H9 (cell line): ENCODE results near the gene SLC35A3. TPM values are rescaled to one million over a fixed set of nuclear protein-coding genes. Genes with fewer than 3 reads are reported as not detected.
A peak's percentile ranks its signal among the peaks of the same experiment; 100 is the strongest.

Experiments used
- DNase-seq: peaks from one replicate; pipeline ENCODE4 v3.0.0-alpha.2; 2017
- H2AFZ ChIP-seq: one replicate; pipeline ENCODE4 v1.6.1; 2013; ENCODE audit warnings: mild to moderate bottlenecking, low read length, control low read depth, moderate library complexity
- H2AK5ac ChIP-seq: 2 replicates; pipeline ENCODE4 v1.6.1; 2013; ENCODE audit warnings: low read length, control low read depth, mixed read lengths; ENCODE audit not compliant: insufficient read length
- H2BK120ac ChIP-seq: one replicate; pipeline ENCODE4 v1.6.1; 2013; ENCODE audit warnings: low read depth, mild to moderate bottlenecking, low read length, control low read depth, inconsistent platforms; ENCODE audit not compliant: poor library complexity, severe bottlenecking
- H2BK12ac ChIP-seq: 2 replicates; pipeline ENCODE4 v1.6.1; 2013; ENCODE audit warnings: low read length, control low read depth, mixed read lengths, low read depth; ENCODE audit not compliant: insufficient read length
- H2BK15ac ChIP-seq: 2 replicates; pipeline ENCODE4 v1.6.1; 2013; ENCODE audit warnings: low read depth, low read length, control low read depth
- H2BK20ac ChIP-seq: one replicate; pipeline ENCODE4 v1.6.1; 2013; ENCODE audit warnings: low read depth, mild to moderate bottlenecking, low read length, control low read depth, inconsistent platforms; ENCODE audit not compliant: poor library complexity, severe bottlenecking
- H2BK5ac ChIP-seq: 2 replicates; pipeline ENCODE4 v1.6.1; 2013; ENCODE audit warnings: low read length, control low read depth, mixed read lengths; ENCODE audit not compliant: insufficient read length
- H3K14ac ChIP-seq: 2 replicates; pipeline ENCODE4 v1.6.1; 2013; ENCODE audit warnings: low read length, control low read depth; ENCODE audit not compliant: insufficient read depth
- H3K18ac ChIP-seq: 2 replicates; pipeline ENCODE4 v1.6.1; 2013; ENCODE audit warnings: low read depth, mild to moderate bottlenecking, mixed read lengths, low read length, control low read depth; ENCODE audit not compliant: insufficient read length
- H3K23ac ChIP-seq: 2 replicates; pipeline ENCODE4 v1.6.1; 2013; ENCODE audit warnings: low read length, control low read depth, mixed read lengths, low read depth; ENCODE audit not compliant: insufficient read length
- H3K23me2 ChIP-seq: 2 replicates; pipeline ENCODE4 v1.6.1; 2013; ENCODE audit warnings: low read depth, mild to moderate bottlenecking, mixed read lengths, low read length, control low read depth; ENCODE audit not compliant: insufficient read length, poor library complexity, severe bottlenecking
- H3K27ac ChIP-seq: 2 replicates; pipeline ENCODE4 v1.5.1; 2013; ENCODE audit warnings: low read length, control low read depth, mixed read lengths, low read depth; ENCODE audit not compliant: insufficient read length
- H3K27me3 ChIP-seq: 2 replicates; pipeline ENCODE4 v1.6.1; 2013; ENCODE audit warnings: low read length, control low read depth, inconsistent platforms; ENCODE audit not compliant: insufficient read depth
- H3K4ac ChIP-seq: 2 replicates; pipeline ENCODE4 v1.6.1; 2013; ENCODE audit warnings: low read depth, mild to moderate bottlenecking, control low read depth, inconsistent platforms, low read length, moderate library complexity
- H3K4me1 ChIP-seq: 2 replicates; pipeline ENCODE4 v1.6.1; 2013; ENCODE audit warnings: low read length, control low read depth, inconsistent platforms; ENCODE audit not compliant: insufficient read depth
- H3K4me2 ChIP-seq: 2 replicates; pipeline ENCODE4 v1.6.1; 2013; ENCODE audit warnings: low read length, control low read depth, mixed read lengths; ENCODE audit not compliant: insufficient read length, insufficient read depth
- H3K56ac ChIP-seq: 2 replicates; pipeline ENCODE4 v1.6.1; 2013; ENCODE audit warnings: low read depth, mild to moderate bottlenecking, mixed read lengths, low read length, control low read depth; ENCODE audit not compliant: insufficient read length
- H3K79me1 ChIP-seq: 2 replicates; pipeline ENCODE4 v1.6.1; 2013; ENCODE audit warnings: low read depth, mild to moderate bottlenecking, moderate library complexity, low read length, control low read depth, inconsistent platforms; ENCODE audit not compliant: insufficient read depth, poor library complexity, severe bottlenecking
- H3K79me2 ChIP-seq: 2 replicates; pipeline ENCODE4 v1.6.1; 2013; ENCODE audit warnings: low read length, control low read depth, inconsistent platforms; ENCODE audit not compliant: insufficient read depth
- H3K9ac ChIP-seq: 2 replicates; pipeline ENCODE4 v1.6.1; 2013; ENCODE audit warnings: low read length, control low read depth, mixed read lengths; ENCODE audit not compliant: insufficient read length; ENCODE audit errors: extremely low read depth
- H3K9me3 ChIP-seq: one replicate; pipeline ENCODE4 v1.6.1; 2013; ENCODE audit warnings: low read depth, low read length, inconsistent platforms; ENCODE audit not compliant: control insufficient read depth
- H3T11ph ChIP-seq: one replicate; pipeline ENCODE4 v1.6.1; 2013; ENCODE audit warnings: mild to moderate bottlenecking, low read length, control low read depth, inconsistent platforms
- H4K20me1 ChIP-seq: one replicate; pipeline ENCODE4 v1.6.1; 2013; ENCODE audit not compliant: control insufficient read depth, insufficient read length, insufficient read depth
- H4K5ac ChIP-seq: 2 replicates; pipeline ENCODE4 v1.6.1; 2013; ENCODE audit warnings: low read depth, mild to moderate bottlenecking, mixed read lengths, low read length, control low read depth; ENCODE audit not compliant: insufficient read length
- H4K8ac ChIP-seq: replicated peaks from 2 replicates; pipeline ENCODE4 v1.6.1; 2013; ENCODE audit warnings: low read length, control low read depth, mixed read lengths, low read depth; ENCODE audit not compliant: insufficient read length
- H4K91ac ChIP-seq: 2 replicates; pipeline ENCODE4 v1.6.1; 2013; ENCODE audit warnings: low read depth, mild to moderate bottlenecking, moderate library complexity, mixed read lengths, low read length, control low read depth; ENCODE audit not compliant: insufficient read length
- H3K27ac Mint-ChIP-seq, 3 experiments: 2 replicates in 2 of 3; 3 replicates in 1 of 3; pipeline ENCODE4 v1.8.0; 2020 to 2021; ENCODE audit warnings: mixed read lengths in 3 of 3, mild to moderate bottlenecking in 1 of 3, moderate library complexity in 1 of 3
- H3K27me3 Mint-ChIP-seq: 2 replicates; pipeline ENCODE4 v1.8.0; 2021; ENCODE audit warnings: low read depth, mild to moderate bottlenecking, moderate library complexity, mixed read lengths
- H3K36me3 Mint-ChIP-seq, 3 experiments: 2 replicates in 2 of 3; 3 replicates in 1 of 3; pipeline ENCODE4 v1.8.0; 2020 to 2021; ENCODE audit warnings: low read depth in 3 of 3, mixed read lengths in 3 of 3; ENCODE audit not compliant: insufficient read depth in 1 of 3
- H3K4me1 Mint-ChIP-seq, 2 experiments: 2 replicates each; pipeline ENCODE4 v1.8.0; 2020; ENCODE audit warnings: mixed read lengths in 2 of 2
- H3K4me3 Mint-ChIP-seq, 2 experiments: 2 replicates in 1 of 2; 3 replicates in 1 of 2; pipeline ENCODE4 v1.8.0; 2020 to 2021; ENCODE audit warnings: mild to moderate bottlenecking in 2 of 2, mixed read lengths in 2 of 2, moderate library complexity in 1 of 2
- H3K9me3 Mint-ChIP-seq, 2 experiments: 2 replicates in 1 of 2; 3 replicates in 1 of 2; pipeline ENCODE4 v1.8.0; 2020; ENCODE audit warnings: mild to moderate bottlenecking in 2 of 2, mixed read lengths in 2 of 2, moderate library complexity in 1 of 2
- WGBS: extraction: QIAGEN DNeasy Blood & Tissue Kit; methylation state at CpG from one replicate; pipeline ENCODE4 v1.1.7; 2013; ENCODE audit warnings: missing lambda C conversion rate, low lambda C conversion rate, mixed read lengths; ENCODE audit not compliant: insufficient read length; ENCODE audit errors: extremely low coverage; 5-methylcytosine and 5-hydroxymethylcytosine counted together
- total RNA-seq: library from RNA; stranded (reverse); gene quantifications from 2 replicates; pipeline ENCODE4 v1.2.1, GENCODE V29; 2021
- TF ChIP-seq, protein P1 (sequence below): fragments of 200-600 bp; sonication (generic); conservative IDR thresholded peaks from 3 replicates; pipeline ENCODE4 v1.8.0; 2021; ENCODE audit warnings: antibody characterized with exemption, mild to moderate bottlenecking

SLC35A3 gene
- total RNA-seq, 1 experiment from 2014 or later, result 15.1 TPM

DNA sequence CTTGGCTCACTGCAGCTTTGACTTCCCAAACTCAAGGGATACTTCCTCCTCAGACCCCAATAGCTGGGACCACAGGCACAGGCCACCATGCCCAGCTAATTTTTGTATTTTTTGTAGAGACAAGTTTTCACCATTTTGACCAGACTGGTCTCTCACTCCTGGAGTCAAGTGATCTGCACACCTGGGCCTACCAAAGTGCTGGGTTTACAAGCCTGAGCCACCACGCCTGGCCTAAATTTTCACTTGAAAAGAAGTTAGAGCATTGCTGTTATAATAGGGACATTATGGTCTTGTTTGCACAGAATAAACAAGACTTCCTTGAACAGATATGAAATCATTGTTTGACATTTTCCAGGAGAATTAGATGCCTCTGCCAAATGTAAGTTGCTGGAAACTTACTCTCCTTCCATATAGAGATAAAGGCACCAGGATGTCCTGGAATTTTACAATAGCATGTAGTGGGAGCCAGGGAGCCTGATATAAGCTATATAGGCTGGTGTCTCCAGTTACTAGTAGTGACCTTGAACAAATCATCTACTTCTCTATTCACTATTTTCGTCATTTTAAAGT lies 16.9 kb downstream of the SLC35A3 start:
- Mint-ChIP-seq H3K4me1 (no peaks in the 10 kb centered on the region), H3K27ac (peak overlapping the region in 2 of 3 experiments; percentile 24 to 89; a peak in 2 of 7 replicates), H3K9me3 (peaks cover 2 to 10% of the 10 kb centered on the region in 2 experiments; a peak in 4 of 5 replicates), H3K27me3 (no peaks in the 10 kb centered on the region), H3K4me3 (no peak overlapping the region), H3K36me3 (peaks cover 16 to 21% (median 20%) of the 10 kb centered on the region in 3 experiments)
- Histone ChIP-seq H2BK120ac (no peak overlapping the region), H3K56ac (no peak overlapping the region), H3K18ac (no peak overlapping the region), H4K5ac (no peak overlapping the region), H3K9ac (no peak overlapping the region), H3K4ac (no peak overlapping the region), H3K9me3 (no peaks in the 10 kb centered on the region), H3K14ac (no peak overlapping the region), H3K23me2 (no peaks in the 10 kb centered on the region), H2BK20ac (no peak overlapping the region), H3K23ac (no peak overlapping the region), H2AFZ (no peak overlapping the region), H4K8ac (no peak overlapping the region), H2BK15ac (no peak overlapping the region), H2BK12ac (no peak overlapping the region), H3K79me1 (no peaks in the 10 kb centered on the region), H3K27me3 (no peaks in the 10 kb centered on the region), H3K4me1 (no peaks in the 10 kb centered on the region), H2BK5ac (no peak overlapping the region), H3K27ac (no peak overlapping the region), H3K79me2 (no peaks in the 10 kb centered on the region; the same call in 1 of the 2 replicates), H3K4me2 (no peak overlapping the region), H3T11ph (no peak overlapping the region), H4K91ac (no peak overlapping the region), H4K20me1 (no peaks in the 10 kb centered on the region), H2AK5ac (no peak overlapping the region)
- TF ChIP-seq, protein P1, sequence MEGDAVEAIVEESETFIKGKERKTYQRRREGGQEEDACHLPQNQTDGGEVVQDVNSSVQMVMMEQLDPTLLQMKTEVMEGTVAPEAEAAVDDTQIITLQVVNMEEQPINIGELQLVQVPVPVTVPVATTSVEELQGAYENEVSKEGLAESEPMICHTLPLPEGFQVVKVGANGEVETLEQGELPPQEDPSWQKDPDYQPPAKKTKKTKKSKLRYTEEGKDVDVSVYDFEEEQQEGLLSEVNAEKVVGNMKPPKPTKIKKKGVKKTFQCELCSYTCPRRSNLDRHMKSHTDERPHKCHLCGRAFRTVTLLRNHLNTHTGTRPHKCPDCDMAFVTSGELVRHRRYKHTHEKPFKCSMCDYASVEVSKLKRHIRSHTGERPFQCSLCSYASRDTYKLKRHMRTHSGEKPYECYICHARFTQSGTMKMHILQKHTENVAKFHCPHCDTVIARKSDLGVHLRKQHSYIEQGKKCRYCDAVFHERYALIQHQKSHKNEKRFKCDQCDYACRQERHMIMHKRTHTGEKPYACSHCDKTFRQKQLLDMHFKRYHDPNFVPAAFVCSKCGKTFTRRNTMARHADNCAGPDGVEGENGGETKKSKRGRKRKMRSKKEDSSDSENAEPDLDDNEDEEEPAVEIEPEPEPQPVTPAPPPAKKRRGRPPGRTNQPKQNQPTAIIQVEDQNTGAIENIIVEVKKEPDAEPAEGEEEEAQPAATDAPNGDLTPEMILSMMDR, result no peak
- DNase-seq, result no peak
- no CpG with 5 or more reads among the region's 2 CpGs for WGBS
